Stimulated activated CD8-positive, alpha-beta memory T cell treated with anti-CD3 and anti-CD28 coated beads, Interleukin-12 subunit alpha, Interleukin-12 subunit beta, amount 100 ng/mL, for 4 hours (primary cell): ENCODE data around the gene INPPL1.

ENCODE experiments used
- DNase-seq: peaks from one replicate; pipeline ENCODE4 v3.0.0-alpha.2; 2020; ENCODE audit warnings: low read depth

The INPPL1 gene

DNA sequence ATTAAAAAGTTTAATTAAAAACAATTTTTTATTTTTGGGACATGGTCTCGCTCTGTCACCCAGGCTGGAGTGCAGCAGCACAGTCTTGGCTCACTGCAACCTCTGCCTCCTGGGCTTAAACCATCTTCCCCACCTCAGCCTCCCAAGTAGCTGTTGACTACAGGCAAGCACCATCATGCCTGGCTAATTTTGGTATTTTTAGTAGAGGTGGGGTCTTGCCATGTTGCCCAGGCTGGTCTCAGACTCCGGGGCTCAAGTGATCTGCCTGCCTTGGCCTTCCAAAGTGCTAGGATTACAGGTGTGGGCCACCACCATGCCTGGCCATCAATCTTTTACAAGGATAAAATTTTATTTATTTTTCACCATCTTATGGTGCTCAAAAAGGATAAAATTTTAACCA, 62.7 kb downstream of the INPPL1 start:
- DNase-seq: no peak
